Measurements from ENCODE around the gene ARMH1. TPM values are rescaled to one million over a fixed set of nuclear protein-coding genes. Genes with fewer than 3 reads are reported as not detected.

Gene ARMH1
- total and polyA plus RNA-seq, 2 donors (not counting 1 experiment from before 2014, with no cell fraction given) = 10.2 to 225 TPM

- ChIA-PET POLR2A (interaction anchor here (0.6 kb wide), 1 partner anchor 21 kb away, joined by 4 read pairs; no protein-coding TSS in a partner anchor), CTCF (interaction anchor here (0.7 kb wide), 1 partner anchor 29 kb away, joined by 3 read pairs; no protein-coding TSS in a partner anchor)
- intact Hi-C loops (cut with micrococcal nuclease) = no loop called here
- Histone ChIP-seq H3K4me3 (ENCODE audit: control extremely low read depth in 1 of 5, extremely low read depth in 1 of 5, insufficient read depth in 1 of 5, low read depth in 2 of 5, low read length in 4 of 5) (no peak overlapping the region), H3K9ac (ENCODE audit: low read length) (no peak overlapping the region), H3K9me3 (ENCODE audit: control extremely low read depth in 1 of 3, control insufficient read depth in 2 of 3, insufficient read depth in 1 of 3, low read length in 2 of 3) (no peaks in the 10 kb centered on the region), H3K4me1 (ENCODE audit: control insufficient read depth in 2 of 2, insufficient read depth in 2 of 2, low read length in 2 of 2) (peaks cover 33% of the 10 kb centered on the region in 2 donors), H3K27ac (ENCODE audit: low read length in 2 of 2) (no peak overlapping the region), H4K20me1 (ENCODE audit: control insufficient read depth, insufficient read depth, low read length, poor library complexity, severe bottlenecking) (no peaks in the 10 kb centered on the region), H2AFZ (ENCODE audit: insufficient read depth, low read depth, low read length, poor library complexity, severe bottlenecking) (no peak overlapping the region), H3K36me3 (replicated peaks in 1 of 2; ENCODE audit: control extremely low read depth in 1 of 2, control insufficient read depth in 1 of 2, extremely low read depth in 1 of 2, insufficient read depth in 2 of 2, low read length in 1 of 2) (no peaks in the 10 kb centered on the region), H3K4me2 (replicated peaks; ENCODE audit: low read depth, low read length, poor library complexity, severe bottlenecking) (no peak overlapping the region), H3K27me3 (replicated peaks in 1 of 4; ENCODE audit: control extremely low read depth in 1 of 4, control insufficient read depth in 3 of 4, insufficient read depth in 4 of 4, low read length in 3 of 4) (no peaks in the 10 kb centered on the region), H3K79me2 (ENCODE audit: control insufficient read depth, insufficient read depth, low read length) (peaks cover 4% of the 10 kb centered on the region)
- no peak overlapping the region for H3K4me3 Mint-ChIP-seq
- ATAC-seq (ENCODE audit: low read depth) = no peak
- DNase-seq = no peak
- no peak overlapping the region for H3K27ac Mint-ChIP-seq
- WGBS (ENCODE audit: insufficient coverage) = 100% methylated on average over 1 of the region's 1 CpG
- H3K27me3 Mint-ChIP-seq = no peaks in the 10 kb centered on the region
- H3K4me1 Mint-ChIP-seq = peaks cover 26% of the 10 kb centered on the region
- TF ChIP-seq EZH2 (IDR thresholded peaks at IDR 0.05; ENCODE audit: borderline replicate concordance, insufficient read depth, low read depth, low read length, poor library complexity, severe bottlenecking) = no peak
- H3K9me3 Mint-ChIP-seq (ENCODE audit: insufficient read depth) = no peaks in the 10 kb centered on the region
Measured at GRCh38 chr1:44700573-44700972, 26.1 kb downstream of the ARMH1 start.

GRCh38 chr1:44701141-44701573 is 26.6 kb downstream of the ARMH1 start:
- DNase-seq (no peak), ATAC-seq (ENCODE audit: low read depth) (no peak)
- H3K4me3 Mint-ChIP-seq = no peak overlapping the region
- CTCF ChIA-PET = interaction anchor here (0.7 kb wide), 1 partner anchor 28 kb away, joined by 3 read pairs; no protein-coding TSS in a partner anchor
- H3K27ac Mint-ChIP-seq = no peak overlapping the region
- H3K9me3 ChIP-seq (ENCODE audit: control extremely low read depth in 1 of 3, control insufficient read depth in 2 of 3, insufficient read depth in 1 of 3, low read length in 2 of 3) = no peaks in the 10 kb centered on the region
- no peaks in the 10 kb centered on the region for H3K79me2 ChIP-seq (ENCODE audit: control insufficient read depth, insufficient read depth, low read length)
- no peaks in the 10 kb centered on the region for H3K27me3 ChIP-seq (replicated peaks in 1 of 4; ENCODE audit: control extremely low read depth in 1 of 4, control insufficient read depth in 3 of 4, insufficient read depth in 4 of 4, low read length in 3 of 4)
- H4K20me1 ChIP-seq (ENCODE audit: control insufficient read depth, insufficient read depth, low read length, poor library complexity, severe bottlenecking) = no peaks in the 10 kb centered on the region
- no peaks in the 10 kb centered on the region for H3K9me3 Mint-ChIP-seq (ENCODE audit: insufficient read depth)
- H3K4me3 ChIP-seq (ENCODE audit: control extremely low read depth in 1 of 5, extremely low read depth in 1 of 5, insufficient read depth in 1 of 5, low read depth in 2 of 5, low read length in 4 of 5) = no peak overlapping the region
- WGBS (ENCODE audit: insufficient coverage) = 95% methylated on average over 7 of the region's 7 CpGs
- H3K4me2 ChIP-seq (replicated peaks; ENCODE audit: low read depth, low read length, poor library complexity, severe bottlenecking) = no peak overlapping the region
- peaks cover 27% of the 10 kb centered on the region in 2 donors for H3K4me1 ChIP-seq (ENCODE audit: control insufficient read depth in 2 of 2, insufficient read depth in 2 of 2, low read length in 2 of 2)
- H3K27me3 Mint-ChIP-seq = no peaks in the 10 kb centered on the region
- H3K36me3 ChIP-seq (replicated peaks in 1 of 2; ENCODE audit: control extremely low read depth in 1 of 2, control insufficient read depth in 1 of 2, extremely low read depth in 1 of 2, insufficient read depth in 2 of 2, low read length in 1 of 2) = no peaks in the 10 kb centered on the region
- intact Hi-C loops (cut with micrococcal nuclease) = no loop called here
- TF ChIP-seq EZH2 (IDR thresholded peaks at IDR 0.05; ENCODE audit: borderline replicate concordance, insufficient read depth, low read depth, low read length, poor library complexity, severe bottlenecking) (no peak), CTCF (IDR thresholded peaks at IDR 0.05) (no peak)
- POLR2A ChIA-PET = interaction anchor here (0.5 to 0.7 kb wide), 3 partner anchors 20 to 265 kb away, joined by 3 to 4 read pairs (median 4); partner anchors contain the start of gene TMEM53
- no peak overlapping the region for H2AFZ ChIP-seq (ENCODE audit: insufficient read depth, low read depth, low read length, poor library complexity, severe bottlenecking)
- H3K4me1 Mint-ChIP-seq = peaks cover 22% of the 10 kb centered on the region
- H3K9ac ChIP-seq (ENCODE audit: low read length) = no peak overlapping the region
- no peak overlapping the region for H3K27ac ChIP-seq (ENCODE audit: low read length in 2 of 2)

All from B cell (primary cell).